SK-N-SH (cell line): ENCODE results near the gene LCN2. TPM values are rescaled to one million over a fixed set of nuclear protein-coding genes. Genes with fewer than 3 reads are reported as not detected.
"Not testable (repeated sequence)": the region's sequence is repeated elsewhere in the genome, so short reads cannot be mapped to it uniquely, and the experiment has no call there.

Experiments
- CTCF ChIA-PET: fragments of 300-600, 350-600 bp; formaldehyde crosslinking; extraction: SDS; loops from one replicate; lab custom pipeline; 2021; lab: Yijun Ruan, JAX
- POLR2A ChIA-PET: fragments of 350-600 bp; sonication (Branson Sonifier 250); formaldehyde crosslinking; extraction: SDS; loops from one replicate; lab custom pipeline; 2020; ENCODE audit warnings: antibody characterized with exemption, inconsistent platforms; lab: Yijun Ruan, JAX
- DNase-seq: peaks from one replicate; pipeline ENCODE4 v3.0.0; 2012
- H2AFZ ChIP-seq: fragments of 200-600 bp; sonication (generic); 2 replicates; pipeline ENCODE4 v1.8.1; 2016; ENCODE audit warnings: antibody characterized with exemption, mild to moderate bottlenecking, low read depth
- H3F3A ChIP-seq: fragments of 200-600 bp; sonication (generic); replicated peaks from 2 replicates; pipeline ENCODE3; 2016; ENCODE audit warnings: antibody characterized with exemption, mild to moderate bottlenecking; ENCODE audit not compliant: insufficient read depth
- H3K27ac ChIP-seq, 2 experiments: fragments of 200-500 bp in 1 of 2; fragments of 200-600 bp in 1 of 2; sonication (Bioruptor generic) in 1 of 2; sonication (generic), shearing (Covaris generic) in 1 of 2; 2 replicates each; pipeline versions ENCODE4 v1.5.1 to v1.6.1; 2014 to 2016; ENCODE audit warnings: low read depth in 2 of 2, inconsistent platforms in 1 of 2, low read length in 1 of 2, mild to moderate bottlenecking in 1 of 2, mixed read lengths in 1 of 2
- H3K27me3 ChIP-seq: fragments of 200-600 bp; sonication (generic), shearing (Covaris generic); 2 replicates; pipeline ENCODE4 v1.6.1; 2016; ENCODE audit warnings: mixed run types; ENCODE audit not compliant: insufficient read depth
- H3K36me3 ChIP-seq, 2 experiments: fragments of 200-500 bp in 1 of 2; fragments of 200-600 bp in 1 of 2; sonication (Bioruptor generic) in 1 of 2; sonication (generic) in 1 of 2; replicated peaks in 1 of 2; 2 replicates each; pipeline versions ENCODE3 to v1.5.1; 2014 to 2016; ENCODE audit warnings: low read length in 1 of 2, mild to moderate bottlenecking in 1 of 2; ENCODE audit not compliant: insufficient read depth in 2 of 2, control insufficient read depth in 1 of 2
- H3K4me1 ChIP-seq, 2 experiments: fragments of 200-500 bp in 1 of 2; fragments of 200-600 bp in 1 of 2; sonication (Bioruptor generic) in 1 of 2; sonication (generic), shearing (Covaris generic) in 1 of 2; 2 replicates each; pipeline versions ENCODE4 v1.5.1 to v1.6.1; 2014 to 2016; ENCODE audit warnings: low read depth in 1 of 2, low read length in 1 of 2, mixed run types in 1 of 2; ENCODE audit not compliant: insufficient read depth in 2 of 2, control insufficient read depth in 1 of 2
- H3K4me2 ChIP-seq: fragments of 200-600 bp; sonication (generic), shearing (Covaris generic); 2 replicates; pipeline ENCODE4 v1.6.1; 2017; ENCODE audit warnings: mixed run types
- H3K4me3 ChIP-seq, 2 experiments: fragments of 200-500 bp in 1 of 2; fragments of 200-600 bp in 1 of 2; sonication (Bioruptor generic) in 1 of 2; sonication (generic), shearing (Covaris generic) in 1 of 2; 2 replicates each; pipeline versions ENCODE4 v1.5.1 to v1.8.1; 2014 to 2016; ENCODE audit warnings: low read depth in 2 of 2, inconsistent platforms in 1 of 2, low read length in 1 of 2, mild to moderate bottlenecking in 1 of 2, mixed read lengths in 1 of 2, moderate library complexity in 1 of 2
- H3K79me2 ChIP-seq: fragments of 200-600 bp; sonication (generic); 2 replicates; pipeline ENCODE4 v1.8.1; 2017; ENCODE audit warnings: mild to moderate bottlenecking; ENCODE audit not compliant: insufficient read depth
- H3K9ac ChIP-seq: fragments of 200-600 bp; sonication (generic); 2 replicates; pipeline ENCODE4 v1.6.1; 2017; ENCODE audit warnings: mixed run types
- H3K9me2 ChIP-seq: fragments of 200-600 bp; sonication (generic); 2 replicates; pipeline ENCODE4 v1.6.1; 2017; ENCODE audit warnings: mixed run types
- H3K9me3 ChIP-seq: fragments of 200-600 bp; sonication (generic); 2 replicates; pipeline ENCODE4 v1.6.1; 2017; ENCODE audit warnings: mixed run types, mild to moderate bottlenecking, moderate library complexity
- H4K20me1 ChIP-seq: fragments of 200-600 bp; sonication (generic); 2 replicates; pipeline ENCODE4 v1.6.1; 2017; ENCODE audit warnings: mild to moderate bottlenecking, mixed run types; ENCODE audit not compliant: insufficient read depth
- CTCF ChIP-seq: fragments of 200-600 bp; sonication (generic); IDR thresholded peaks from 2 replicates; pipeline ENCODE4 v1.6.1; 2017; ENCODE audit warnings: antibody characterized with exemption, mild to moderate bottlenecking, moderate library complexity
- FOXJ3 ChIP-seq: sonication (generic); formaldehyde crosslinking; IDR thresholded peaks from 2 replicates; pipeline ENCODE4 v1.5.1; 2020; ENCODE audit warnings: mild to moderate bottlenecking, missing genetic modification reagents
- GABPA ChIP-seq: IDR thresholded peaks from 2 replicates; pipeline ENCODE4 v1.4.0; 2012; ENCODE audit warnings: low read depth, mild to moderate bottlenecking
- JUND ChIP-seq: IDR thresholded peaks from 2 replicates; pipeline ENCODE4 v1.4.0; 2012
- MEF2A ChIP-seq: IDR thresholded peaks from 2 replicates; pipeline ENCODE4 v1.4.0; 2012; ENCODE audit warnings: low read depth, borderline replicate concordance
- NFIC ChIP-seq: IDR thresholded peaks from 2 replicates; pipeline ENCODE4 v1.4.0; 2012; ENCODE audit warnings: borderline replicate concordance
- POLR2AphosphoS5 ChIP-seq: IDR thresholded peaks from 2 replicates; pipeline ENCODE4 v1.6.1; 2012; ENCODE audit warnings: low read depth, low read length
- RXRA ChIP-seq: IDR thresholded peaks from 2 replicates; pipeline ENCODE4 v1.4.0; 2012; ENCODE audit warnings: low read depth, mild to moderate bottlenecking, borderline replicate concordance
- SIN3A ChIP-seq: IDR thresholded peaks from 2 replicates; pipeline ENCODE4 v1.6.1; 2012; ENCODE audit warnings: low read depth, mild to moderate bottlenecking, low read length, moderate library complexity, borderline replicate concordance
- SMC3 ChIP-seq: IDR thresholded peaks from 2 replicates; pipeline ENCODE4 v1.6.1; 2012; ENCODE audit warnings: low read depth, low read length, improper control_type of control experiment
- TAF1 ChIP-seq: IDR thresholded peaks from 2 replicates; pipeline ENCODE4 v1.6.1; 2012; ENCODE audit warnings: low read depth, mild to moderate bottlenecking, low read length, moderate library complexity, borderline replicate concordance
- TEAD4 ChIP-seq: IDR thresholded peaks from 2 replicates; pipeline ENCODE4 v1.4.0; 2012; ENCODE audit warnings: mild to moderate bottlenecking, borderline replicate concordance; ENCODE audit not compliant: insufficient read depth
- USF1 ChIP-seq: IDR thresholded peaks from 2 replicates; pipeline ENCODE4 v1.4.0; 2012; ENCODE audit warnings: low read depth, borderline replicate concordance
- USF2 ChIP-seq: fragments of 150-350 bp; IDR thresholded peaks from 2 replicates; pipeline ENCODE4 v1.6.1; 2017; ENCODE audit warnings: antibody characterized with exemption, low read length, low read depth, borderline replicate concordance
- ZBTB33 ChIP-seq: IDR thresholded peaks from 2 replicates; pipeline ENCODE4 v1.4.0; 2012; ENCODE audit warnings: low read depth, borderline replicate concordance
- WGBS: methylation state at CpG from one replicate; pipeline ENCODE4 v1.1.6; 2017; ENCODE audit warnings: low lambda C conversion rate; 5-methylcytosine and 5-hydroxymethylcytosine counted together
- polyA plus RNA-seq, 3 experiments: library from polyadenylated mRNA; depleted of rRNA; stranded (reverse); fragments of >200 nt; gene quantifications; 2 replicates each; pipeline ENCODE4 v1.2.3, GENCODE V29; 2012
- TF ChIP-seq, protein P1 (sequence below): fragments of 150-350 bp; IDR thresholded peaks from 2 replicates; pipeline ENCODE4 v1.6.1; 2016; ENCODE audit warnings: mild to moderate bottlenecking, low read depth, low read length

Gene LCN2
- polyA plus RNA-seq, 1 of the 3 experiments (the other 2 are of a cell fraction) = not detected

DNA sequence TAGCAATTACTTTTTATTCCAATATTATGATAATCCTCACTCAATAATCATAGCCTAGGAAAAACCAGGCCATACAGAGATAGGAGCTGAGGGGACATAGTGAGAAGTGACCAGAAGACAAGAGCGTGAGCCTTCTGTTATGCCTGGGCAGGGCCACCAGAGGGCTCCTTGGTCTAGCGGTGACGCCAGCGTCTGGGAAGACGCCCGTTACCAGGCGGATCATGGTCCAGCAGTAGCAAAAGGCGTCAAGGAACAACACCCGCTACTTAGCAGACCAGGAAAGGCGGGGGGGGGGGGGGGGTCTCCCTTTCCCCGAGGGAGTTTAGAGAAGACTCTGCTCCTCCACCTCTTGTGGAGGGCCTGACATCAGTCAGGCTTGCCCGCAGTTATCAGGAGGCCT, 32.2 kb downstream of the LCN2 start:
- DNase-seq, H3F3A ChIP-seq, H3K4me1 ChIP-seq, H4K20me1 ChIP-seq, H3K4me3 ChIP-seq, H3K9me2 ChIP-seq, H3K9ac ChIP-seq, H3K27ac ChIP-seq, H3K4me2 ChIP-seq, POLR2A ChIA-PET, H3K79me2 ChIP-seq, H2AFZ ChIP-seq, H3K27me3 ChIP-seq, H3K9me3 ChIP-seq: not testable (repeated sequence)
- TF ChIP-seq CTCF (peak; percentile 38), ZBTB33 (0 out of 2 replicates have a peak, but pooled peaks have one; percentile 32)
- peaks cover 41 to 46% of the 10 kb centered on the region in 2 experiments for H3K36me3 ChIP-seq
- CTCF ChIA-PET = interaction anchor here (0.7 to 1.7 kb wide), 2 partner anchors 9 to 25 kb away, joined by 3 to 8 read pairs; partner anchors contain the start of gene CIZ1
- 93% methylated on average over 8 of the region's 12 CpGs for WGBS

DNA sequence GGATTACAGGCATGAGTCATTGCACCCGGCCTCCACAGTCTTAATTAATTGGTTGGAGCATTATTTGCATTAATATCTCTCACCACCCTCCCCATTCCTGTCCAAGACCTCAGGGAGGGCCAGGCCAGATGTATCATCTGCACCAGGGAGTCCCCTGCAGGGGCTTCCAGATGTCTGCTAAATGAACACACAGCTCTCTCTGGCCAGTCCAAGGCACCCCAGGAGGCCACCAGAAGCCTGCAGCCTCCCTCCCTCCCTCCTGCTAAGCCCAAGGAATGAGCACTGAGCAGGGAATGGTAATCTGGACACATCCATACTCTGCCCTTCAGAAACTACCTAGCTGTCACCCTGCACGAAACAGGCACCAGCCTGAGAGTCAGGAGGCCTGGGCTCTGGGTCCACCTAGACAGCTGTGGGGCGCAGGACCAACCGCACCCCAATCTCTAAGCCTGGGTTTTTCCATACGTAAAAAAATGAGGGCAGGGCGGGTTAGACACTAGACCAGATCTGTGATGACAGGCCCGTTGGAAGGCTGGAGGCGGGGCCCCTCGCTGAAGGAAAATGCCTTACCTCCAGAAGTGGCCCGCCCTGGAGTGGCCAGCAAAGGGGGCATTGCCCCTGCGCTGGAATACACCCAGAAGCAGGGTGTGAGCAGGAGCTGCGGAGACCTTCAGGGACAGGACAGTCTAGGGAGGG, 33.8 kb downstream of the LCN2 start:
- Histone ChIP-seq H2AFZ (no peak overlapping the region), H3K4me2 (no peak overlapping the region), H3K4me3 (no peak overlapping the region), H3K9ac (no peak overlapping the region), H3K9me3 (no peaks in the 10 kb centered on the region), H3K9me2 (no peaks in the 10 kb centered on the region), H3K27me3 (no peaks in the 10 kb centered on the region), H3K79me2 (peaks cover 12% of the 10 kb centered on the region; the same call in 1 of the 2 replicates), H3K36me3 (peaks cover 43 to 48% of the 10 kb centered on the region in 2 experiments), H4K20me1 (no peaks in the 10 kb centered on the region), H3K4me1 (peaks cover 0 to under 1% of the 10 kb centered on the region in 2 experiments; a peak in 1 of 4 replicates), H3F3A (peaks cover 7% of the 10 kb centered on the region), H3K27ac (no peak overlapping the region)
- CTCF ChIA-PET = interaction anchor here (0.9 to 1.5 kb wide), 5 partner anchors 8 to 159 kb away, joined by 3 to 4 read pairs (median 3); partner anchors contain the start of gene CIZ1
- POLR2A ChIA-PET = no interaction called here
- no peak for DNase-seq
- 82% methylated on average over 11 of the region's 12 CpGs for WGBS
- no peak for TF ChIP-seq POLR2AphosphoS5
- no peak for TF ChIP-seq TEAD4
- TF ChIP-seq SIN3A = no peak
- TF ChIP-seq USF1 = no peak
- no peak for TF ChIP-seq ZBTB33
- no peak for TF ChIP-seq USF2
- TF ChIP-seq MEF2A = no peak
- TF ChIP-seq TAF1 = no peak
- no peak for TF ChIP-seq SMC3
- no peak for TF ChIP-seq FOXJ3 (CRISPR knock-in tag)
- no peak for TF ChIP-seq RXRA
- TF ChIP-seq, protein P1, sequence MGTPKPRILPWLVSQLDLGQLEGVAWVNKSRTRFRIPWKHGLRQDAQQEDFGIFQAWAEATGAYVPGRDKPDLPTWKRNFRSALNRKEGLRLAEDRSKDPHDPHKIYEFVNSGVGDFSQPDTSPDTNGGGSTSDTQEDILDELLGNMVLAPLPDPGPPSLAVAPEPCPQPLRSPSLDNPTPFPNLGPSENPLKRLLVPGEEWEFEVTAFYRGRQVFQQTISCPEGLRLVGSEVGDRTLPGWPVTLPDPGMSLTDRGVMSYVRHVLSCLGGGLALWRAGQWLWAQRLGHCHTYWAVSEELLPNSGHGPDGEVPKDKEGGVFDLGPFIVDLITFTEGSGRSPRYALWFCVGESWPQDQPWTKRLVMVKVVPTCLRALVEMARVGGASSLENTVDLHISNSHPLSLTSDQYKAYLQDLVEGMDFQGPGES = no peak
- TF ChIP-seq GABPA = no peak
- no peak for TF ChIP-seq JUND
- no peak for TF ChIP-seq NFIC
